ENCODE results near the gene AMOT. TPM values are rescaled to one million over a fixed set of nuclear protein-coding genes. Genes with fewer than 3 reads are reported as not detected.

AMOT gene
- total and polyA plus RNA-seq, 2 donors, result 3.8 to 8.3 TPM

GRCh38 chrX:112768563-112768962 lies 72.1 kb downstream of the AMOT start:
- no peak for DNase-seq (ENCODE audit: low read depth in 6 of 9, low spot score in 9 of 9)
- Histone ChIP-seq H3K9me3 (ENCODE audit: control insufficient read depth in 2 of 2, insufficient read depth in 1 of 2, low read length in 1 of 2) (no peaks in the 10 kb centered on the region), H3K27me3 (ENCODE audit: control insufficient read depth in 2 of 2, insufficient read depth in 1 of 2, low read length in 1 of 2) (no peaks in the 10 kb centered on the region), H3K4me1 (ENCODE audit: control insufficient read depth in 2 of 2, insufficient read depth in 2 of 2, low read length in 2 of 2) (no peaks in the 10 kb centered on the region), H3K27ac (ENCODE audit: low read depth in 1 of 2, low read length in 1 of 2) (no peak overlapping the region), H3K36me3 (ENCODE audit: control insufficient read depth in 2 of 2, insufficient read depth in 2 of 2, low read length in 1 of 2) (no peaks in the 10 kb centered on the region), H3K4me3 (ENCODE audit: low read length in 2 of 2) (no peak overlapping the region)
- WGBS, result 94% methylated on average over 2 of the region's 2 CpGs

GRCh38 chrX:112766774-112767173 lies 73.9 kb downstream of the AMOT start:
- no peak for DNase-seq (ENCODE audit: low read depth in 6 of 9, low spot score in 9 of 9)
- WGBS, result 96% methylated on average over 2 of the region's 2 CpGs
- no peaks in the 10 kb centered on the region for H3K27me3 ChIP-seq (ENCODE audit: control insufficient read depth in 2 of 2, insufficient read depth in 1 of 2, low read length in 1 of 2)

GRCh38 chrX:112761242-112762207 lies 79.1 kb downstream of the AMOT start:
- Histone ChIP-seq H3K36me3 (ENCODE audit: control insufficient read depth in 2 of 2, insufficient read depth in 2 of 2, low read length in 1 of 2) (no peaks in the 10 kb centered on the region), H3K4me1 (ENCODE audit: control insufficient read depth in 2 of 2, insufficient read depth in 2 of 2, low read length in 2 of 2) (no peaks in the 10 kb centered on the region), H3K4me3 (ENCODE audit: low read length in 2 of 2) (no peak overlapping the region), H3K27me3 (ENCODE audit: control insufficient read depth in 2 of 2, insufficient read depth in 1 of 2, low read length in 1 of 2) (no peaks in the 10 kb centered on the region), H3K27ac (ENCODE audit: low read depth in 1 of 2, low read length in 1 of 2) (no peak overlapping the region), H3K9me3 (ENCODE audit: control insufficient read depth in 2 of 2, insufficient read depth in 1 of 2, low read length in 1 of 2) (no peaks in the 10 kb centered on the region)
- WGBS, result 76% methylated on average over 7 of the region's 7 CpGs
- DNase-seq (ENCODE audit: low read depth in 6 of 9, low spot score in 9 of 9), result peak in 1 of 9 donors; percentile 10

More at GRCh38 chrX:112766774-112767173, 73.9 kb downstream of the AMOT start:
- H3K4me3 ChIP-seq (ENCODE audit: low read length in 2 of 2), result no peak overlapping the region
- no peak overlapping the region for H3K27ac ChIP-seq (ENCODE audit: low read depth in 1 of 2, low read length in 1 of 2)
- H3K9me3 ChIP-seq (ENCODE audit: control insufficient read depth in 2 of 2, insufficient read depth in 1 of 2, low read length in 1 of 2), result no peaks in the 10 kb centered on the region
- no peaks in the 10 kb centered on the region for H3K4me1 ChIP-seq (ENCODE audit: control insufficient read depth in 2 of 2, insufficient read depth in 2 of 2, low read length in 2 of 2)
- no peaks in the 10 kb centered on the region for H3K36me3 ChIP-seq (ENCODE audit: control insufficient read depth in 2 of 2, insufficient read depth in 2 of 2, low read length in 1 of 2)

- H3K27me3 ChIP-seq (ENCODE audit: control insufficient read depth in 2 of 2, insufficient read depth in 1 of 2, low read length in 1 of 2), result no peaks in the 10 kb centered on the region
These were observed 79.9 kb downstream of the AMOT start for GRCh38 chrX:112760697-112761096.

GRCh38 chrX:112759966-112760365 lies 80.7 kb downstream of the AMOT start:
- no peaks in the 10 kb centered on the region for H3K36me3 ChIP-seq (ENCODE audit: control insufficient read depth in 2 of 2, insufficient read depth in 2 of 2, low read length in 1 of 2)
- H3K27ac ChIP-seq (ENCODE audit: low read depth in 1 of 2, low read length in 1 of 2), result no peak overlapping the region
- no peaks in the 10 kb centered on the region for H3K4me1 ChIP-seq (ENCODE audit: control insufficient read depth in 2 of 2, insufficient read depth in 2 of 2, low read length in 2 of 2)
- no peaks in the 10 kb centered on the region for H3K9me3 ChIP-seq (ENCODE audit: control insufficient read depth in 2 of 2, insufficient read depth in 1 of 2, low read length in 1 of 2)
- H3K27me3 ChIP-seq (ENCODE audit: control insufficient read depth in 2 of 2, insufficient read depth in 1 of 2, low read length in 1 of 2), result no peaks in the 10 kb centered on the region
- no peak for DNase-seq (ENCODE audit: low read depth in 6 of 9, low spot score in 9 of 9)
- 89% methylated on average over 2 of the region's 2 CpGs for WGBS
- no peak overlapping the region for H3K4me3 ChIP-seq (ENCODE audit: low read length in 2 of 2)

More at GRCh38 chrX:112760697-112761096, 79.9 kb downstream of the AMOT start:
- WGBS, result 40% methylated on average over 2 of the region's 2 CpGs
- Histone ChIP-seq H3K27ac (ENCODE audit: low read depth in 1 of 2, low read length in 1 of 2) (no peak overlapping the region), H3K4me1 (ENCODE audit: control insufficient read depth in 2 of 2, insufficient read depth in 2 of 2, low read length in 2 of 2) (no peaks in the 10 kb centered on the region), H3K9me3 (ENCODE audit: control insufficient read depth in 2 of 2, insufficient read depth in 1 of 2, low read length in 1 of 2) (no peaks in the 10 kb centered on the region), H3K36me3 (ENCODE audit: control insufficient read depth in 2 of 2, insufficient read depth in 2 of 2, low read length in 1 of 2) (no peaks in the 10 kb centered on the region), H3K4me3 (ENCODE audit: low read length in 2 of 2) (no peak overlapping the region)
- no peak for DNase-seq (ENCODE audit: low read depth in 6 of 9, low spot score in 9 of 9)

- no peak for DNase-seq (ENCODE audit: low read depth in 6 of 9, low spot score in 9 of 9)
These were observed 81.1 kb downstream of the AMOT start for GRCh38 chrX:112759512-112759911.

GRCh38 chrX:112757946-112758345 lies 82.7 kb downstream of the AMOT start:
- Histone ChIP-seq H3K27ac (ENCODE audit: low read depth in 1 of 2, low read length in 1 of 2) (no peak overlapping the region), H3K27me3 (ENCODE audit: control insufficient read depth in 2 of 2, insufficient read depth in 1 of 2, low read length in 1 of 2) (no peaks in the 10 kb centered on the region), H3K9me3 (ENCODE audit: control insufficient read depth in 2 of 2, insufficient read depth in 1 of 2, low read length in 1 of 2) (no peaks in the 10 kb centered on the region), H3K4me1 (ENCODE audit: control insufficient read depth in 2 of 2, insufficient read depth in 2 of 2, low read length in 2 of 2) (no peaks in the 10 kb centered on the region), H3K36me3 (ENCODE audit: control insufficient read depth in 2 of 2, insufficient read depth in 2 of 2, low read length in 1 of 2) (no peaks in the 10 kb centered on the region), H3K4me3 (ENCODE audit: low read length in 2 of 2) (no peak overlapping the region)
- DNase-seq (ENCODE audit: low read depth in 6 of 9, low spot score in 9 of 9), result no peak
- WGBS, result 93% methylated on average over 4 of the region's 4 CpGs

More at GRCh38 chrX:112759512-112759911, 81.1 kb downstream of the AMOT start:
- WGBS, result 89% methylated on average over 3 of the region's 3 CpGs
- H3K27me3 ChIP-seq (ENCODE audit: control insufficient read depth in 2 of 2, insufficient read depth in 1 of 2, low read length in 1 of 2), result no peaks in the 10 kb centered on the region
- H3K4me1 ChIP-seq (ENCODE audit: control insufficient read depth in 2 of 2, insufficient read depth in 2 of 2, low read length in 2 of 2), result no peaks in the 10 kb centered on the region
- no peaks in the 10 kb centered on the region for H3K36me3 ChIP-seq (ENCODE audit: control insufficient read depth in 2 of 2, insufficient read depth in 2 of 2, low read length in 1 of 2)
- no peak overlapping the region for H3K4me3 ChIP-seq (ENCODE audit: low read length in 2 of 2)
- H3K9me3 ChIP-seq (ENCODE audit: control insufficient read depth in 2 of 2, insufficient read depth in 1 of 2, low read length in 1 of 2), result no peaks in the 10 kb centered on the region
- no peak overlapping the region for H3K27ac ChIP-seq (ENCODE audit: low read depth in 1 of 2, low read length in 1 of 2)

- H3K36me3 ChIP-seq (ENCODE audit: control insufficient read depth in 2 of 2, insufficient read depth in 2 of 2, low read length in 1 of 2), result no peaks in the 10 kb centered on the region
- no peaks in the 10 kb centered on the region for H3K27me3 ChIP-seq (ENCODE audit: control insufficient read depth in 2 of 2, insufficient read depth in 1 of 2, low read length in 1 of 2)
- no peak overlapping the region for H3K27ac ChIP-seq (ENCODE audit: low read depth in 1 of 2, low read length in 1 of 2)
- no peaks in the 10 kb centered on the region for H3K4me1 ChIP-seq (ENCODE audit: control insufficient read depth in 2 of 2, insufficient read depth in 2 of 2, low read length in 2 of 2)
- no peak for DNase-seq (ENCODE audit: low read depth in 6 of 9, low spot score in 9 of 9)
- H3K4me3 ChIP-seq (ENCODE audit: low read length in 2 of 2), result no peak overlapping the region
- no peaks in the 10 kb centered on the region for H3K9me3 ChIP-seq (ENCODE audit: control insufficient read depth in 2 of 2, insufficient read depth in 1 of 2, low read length in 1 of 2)
- 95% methylated on average over 1 of the region's 1 CpG for WGBS
These were observed 87.5 kb downstream of the AMOT start for GRCh38 chrX:112753116-112753515.

GRCh38 chrX:112751076-112751475 lies 89.6 kb downstream of the AMOT start:
- Histone ChIP-seq H3K4me3 (ENCODE audit: low read length in 2 of 2) (no peak overlapping the region), H3K27me3 (ENCODE audit: control insufficient read depth in 2 of 2, insufficient read depth in 1 of 2, low read length in 1 of 2) (no peaks in the 10 kb centered on the region), H3K27ac (ENCODE audit: low read depth in 1 of 2, low read length in 1 of 2) (no peak overlapping the region), H3K4me1 (ENCODE audit: control insufficient read depth in 2 of 2, insufficient read depth in 2 of 2, low read length in 2 of 2) (no peaks in the 10 kb centered on the region), H3K36me3 (ENCODE audit: control insufficient read depth in 2 of 2, insufficient read depth in 2 of 2, low read length in 1 of 2) (no peaks in the 10 kb centered on the region), H3K9me3 (ENCODE audit: control insufficient read depth in 2 of 2, insufficient read depth in 1 of 2, low read length in 1 of 2) (no peaks in the 10 kb centered on the region)
- no peak for DNase-seq (ENCODE audit: low read depth in 6 of 9, low spot score in 9 of 9)
- WGBS, result 78% methylated on average over 2 of the region's 2 CpGs
